GM18870 (cell line): ENCODE measurements around the gene KDM6B.
"Not testable (repeated sequence)": the region's sequence is repeated elsewhere in the genome, so short reads cannot be mapped to it uniquely, and the experiment has no call there.

Experiments used
- ATAC-seq: cut with Tn5 transposase; IDR thresholded peaks from one replicate; pipeline ENCODE4 v1.9.1; 2021; ENCODE audit warnings: moderate library complexity; ENCODE audit not compliant: unreplicated experiment

Gene KDM6B

GRCh38 chr17:7850701-7851437 is 16.9 kb downstream of the KDM6B start:
- ATAC-seq: no peak

GRCh38 chr17:7851438-7852261 is 17.6 kb downstream of the KDM6B start:
- peak; percentile 67 for ATAC-seq

- no peak for ATAC-seq
These were observed 18.2 kb downstream of the KDM6B start for GRCh38 chr17:7852262-7852670.

DNA sequence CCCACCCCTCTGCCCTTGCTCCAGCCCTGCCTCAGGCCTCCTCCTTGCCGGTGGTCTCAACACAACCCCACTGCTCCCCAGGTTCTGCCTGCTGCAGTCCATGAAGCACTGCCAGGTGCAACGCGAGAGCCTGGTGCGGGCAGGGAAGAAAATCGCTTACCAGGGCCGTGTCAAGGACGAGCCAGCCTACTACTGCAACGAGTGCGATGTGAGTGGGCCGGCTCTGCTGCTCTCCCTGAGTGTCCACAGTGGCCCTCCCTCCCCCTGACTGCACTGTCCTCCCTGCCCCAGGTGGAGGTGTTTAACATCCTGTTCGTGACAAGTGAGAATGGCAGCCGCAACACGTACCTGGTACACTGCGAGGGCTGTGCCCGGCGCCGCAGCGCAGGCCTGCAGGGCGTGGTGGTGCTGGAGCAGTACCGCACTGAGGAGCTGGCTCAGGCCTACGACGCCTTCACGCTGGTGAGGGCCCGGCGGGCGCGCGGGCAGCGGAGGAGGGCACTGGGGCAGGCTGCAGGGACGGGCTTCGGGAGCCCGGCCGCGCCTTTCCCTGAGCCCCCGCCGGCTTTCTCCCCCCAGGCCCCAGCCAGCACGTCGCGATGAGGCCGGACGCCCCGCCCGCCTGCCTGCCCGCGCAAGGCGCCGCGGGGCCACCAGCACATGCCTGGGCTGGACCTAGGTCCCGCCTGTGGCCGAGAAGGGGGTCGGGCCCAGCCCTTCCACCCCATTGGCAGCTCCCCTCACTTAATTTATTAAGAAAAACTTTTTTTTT is 19.1 kb downstream of the KDM6B start:
- ATAC-seq: no peak

GRCh38 chr17:7853691-7854038 is 19.6 kb downstream of the KDM6B start:
- ATAC-seq: no peak

GRCh38 chr17:7854078-7854777 is 20.2 kb downstream of the KDM6B start:
- ATAC-seq: no peak

GRCh38 chr17:7854851-7855659 is 21.0 kb downstream of the KDM6B start, which contains the start of gene TMEM88:
Gene TMEM88 (plus strand): TSS chr17:7855066. CDS start chr17:7855075, 9 bp downstream.
- ATAC-seq: no peak

DNA sequence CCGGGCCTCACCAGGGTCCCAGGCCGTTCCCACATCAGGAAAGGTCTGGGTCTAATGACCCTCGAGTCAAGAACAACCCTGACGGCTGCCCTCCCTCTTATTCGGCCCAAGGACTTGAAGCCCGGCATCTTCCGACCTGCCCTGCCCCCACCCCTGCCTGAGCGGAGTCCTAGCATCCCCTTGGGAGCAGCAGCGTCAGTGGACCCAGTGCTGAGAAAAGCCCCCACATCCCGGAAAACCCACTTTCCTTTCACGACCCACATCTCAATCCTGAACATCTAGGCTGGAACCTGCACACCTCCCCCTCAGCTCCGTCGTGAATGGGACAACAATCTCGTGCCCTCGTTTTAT is 21.6 kb downstream of the KDM6B start:
- ATAC-seq: no peak

- no peak for ATAC-seq
These were observed 22.2 kb downstream of the KDM6B start for GRCh38 chr17:7856011-7856810.

- peak; percentile 68 for ATAC-seq
These were observed 23.0 kb downstream of the KDM6B start, which contains the start of gene NAA38 for GRCh38 chr17:7856811-7857712. Gene NAA38 (minus strand): TSS chr17:7857559. CDS start chr17:7857463, 96 bp downstream.

GRCh38 chr17:7857713-7858521 is 23.9 kb downstream of the KDM6B start, which contains the start of gene CYB5D1:
Gene CYB5D1 (plus strand): TSS chr17:7858003. CDS start chr17:7858135, 132 bp downstream.
- ATAC-seq: peak; percentile 29

DNA sequence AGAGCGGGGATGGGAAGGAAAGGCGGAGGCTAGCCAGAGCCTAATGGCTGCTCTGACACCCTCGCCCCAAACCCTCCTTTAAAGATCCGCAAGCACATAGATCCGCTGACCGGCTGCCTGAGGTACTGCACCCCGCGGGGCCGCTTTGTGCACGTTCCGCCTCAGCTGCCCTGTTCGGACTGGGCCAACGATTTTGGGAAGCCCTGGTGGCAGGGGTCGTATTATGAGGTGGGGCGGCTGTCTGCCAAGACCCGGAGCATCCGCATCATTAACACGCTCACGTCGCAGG is 24.4 kb downstream of the KDM6B start:
- no peak for ATAC-seq

DNA sequence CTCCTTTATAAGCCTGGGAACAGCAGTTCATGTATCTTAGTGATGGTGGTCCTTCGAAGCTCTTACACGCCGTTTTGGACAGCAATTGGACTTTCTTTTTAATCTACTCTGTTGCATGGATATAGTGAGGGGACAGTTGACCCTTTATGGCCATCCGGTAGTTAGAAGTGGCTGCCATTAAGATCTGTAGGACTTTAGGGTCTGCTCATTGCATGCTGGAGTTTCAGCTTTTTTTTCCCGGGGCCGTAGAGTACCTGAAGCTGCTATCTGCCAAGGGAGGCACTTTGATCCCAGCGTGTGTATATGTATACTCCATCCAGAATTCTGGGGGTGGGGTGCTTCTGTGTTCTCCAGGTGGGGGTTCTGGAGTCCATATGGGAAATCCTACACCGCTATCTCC is 25.0 kb downstream of the KDM6B start:
- ATAC-seq: no peak

DNA sequence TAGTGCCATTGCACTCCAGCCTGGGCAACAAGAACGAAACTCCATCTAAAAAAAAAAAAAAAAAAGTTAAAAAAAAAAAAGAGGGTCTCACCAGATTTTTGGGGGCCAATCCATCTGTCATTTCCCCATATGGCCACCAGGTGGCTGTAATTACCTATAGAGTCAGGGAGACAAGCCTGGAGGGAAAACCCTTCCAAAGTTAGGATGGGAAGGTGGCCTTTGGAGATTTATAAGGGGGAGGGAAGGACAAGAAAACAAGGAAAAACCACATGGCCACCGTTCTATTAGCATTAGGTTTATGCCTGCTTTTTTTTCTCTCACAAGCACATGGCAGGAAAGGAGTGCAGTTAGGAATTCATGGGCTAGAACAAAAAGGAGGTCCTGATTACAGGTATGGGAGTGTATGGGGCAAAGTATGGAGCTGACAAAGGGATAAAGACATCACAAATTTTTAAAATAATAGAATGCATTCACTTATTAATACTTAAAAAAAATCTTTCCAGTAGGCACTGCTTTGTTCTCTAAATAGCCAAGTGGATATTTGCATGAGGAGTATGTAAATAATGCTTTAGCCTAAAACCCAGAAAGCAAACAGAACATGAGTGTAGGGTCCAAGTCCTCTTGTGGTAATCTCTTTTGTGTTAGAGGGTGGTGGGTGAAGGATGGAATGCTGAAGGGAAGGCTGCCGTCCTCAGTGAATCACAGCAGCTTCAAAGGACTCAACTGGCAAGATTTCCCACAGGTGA is 28.8 kb downstream of the KDM6B start:
- ATAC-seq: no peak

- not testable (repeated sequence) for ATAC-seq
These were observed 30.4 kb downstream of the KDM6B start for GRCh38 chr17:7864384-7864783.

DNA sequence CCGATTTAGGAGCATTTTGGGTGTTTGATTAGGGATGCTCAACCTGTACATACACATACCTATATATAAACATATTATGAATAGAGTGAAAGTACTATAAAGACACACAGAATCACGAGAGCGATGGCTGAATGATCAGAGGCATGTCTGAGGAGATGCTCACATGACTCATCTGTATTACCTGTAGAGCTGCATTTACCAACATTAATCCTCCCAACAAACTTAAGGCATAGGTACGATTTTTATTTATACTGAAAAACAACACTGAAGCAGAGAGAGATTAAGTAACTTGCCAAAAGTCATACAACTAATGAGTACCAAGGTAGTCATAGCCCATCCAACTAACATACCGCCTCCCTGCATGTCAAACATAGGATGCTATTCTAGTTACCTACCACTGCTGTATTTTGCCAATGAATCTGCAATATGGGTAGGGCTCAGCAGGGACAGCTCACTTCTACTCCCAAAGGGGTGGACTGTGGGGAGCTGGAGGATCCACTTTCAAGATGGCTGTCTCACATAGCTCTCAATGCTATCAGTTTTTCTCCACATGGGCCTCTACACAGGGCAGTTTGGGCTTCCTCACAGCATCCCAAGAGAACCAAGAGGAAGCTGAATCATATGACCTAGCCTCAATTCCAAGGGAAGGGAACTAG is 31.1 kb downstream of the KDM6B start:
- no peak for ATAC-seq
